Stimulated activated naive CD8-positive, alpha-beta T cell treated with anti-CD3 and anti-CD28 coated beads, Interleukin-15, amount 100 ng/mL, for 72 hours (primary cell): ENCODE data around the gene MYO7B.
A peak's percentile ranks its signal among the peaks of the same experiment; 100 is the strongest.

Experiments used
- ATAC-seq: fragments of 150-1000 bp; cut with Tn5 transposase; 2 replicates; pipeline ENCODE4 v1.10.0; 2021; ENCODE audit warnings: mild to moderate bottlenecking, moderate library complexity
- DNase-seq, 2 donors: peaks; one replicate each; pipeline ENCODE4 v3.0.0; 2021 to 2022
- H3K27ac Mint-ChIP-seq, 2 donors: one replicate each; pipeline ENCODE4 v1.8.0; 2022; ENCODE audit warnings: mild to moderate bottlenecking in 2 of 2, mixed read lengths in 2 of 2, moderate library complexity in 2 of 2
- H3K27me3 Mint-ChIP-seq: one replicate; pipeline ENCODE4 v1.8.0; 2022; ENCODE audit warnings: mixed read lengths
- H3K4me1 Mint-ChIP-seq: one replicate; pipeline ENCODE4 v1.8.0; 2022; ENCODE audit warnings: mild to moderate bottlenecking, mixed read lengths
- H3K4me3 Mint-ChIP-seq, 2 donors: one replicate each; pipeline ENCODE4 v1.8.0; 2022; ENCODE audit warnings: mild to moderate bottlenecking in 2 of 2, mixed read lengths in 2 of 2, moderate library complexity in 1 of 2
- H3K9me3 Mint-ChIP-seq, 2 donors: one replicate each; pipeline ENCODE4 v1.8.0; 2022; ENCODE audit warnings: mixed read lengths in 2 of 2

The MYO7B gene

DNA sequence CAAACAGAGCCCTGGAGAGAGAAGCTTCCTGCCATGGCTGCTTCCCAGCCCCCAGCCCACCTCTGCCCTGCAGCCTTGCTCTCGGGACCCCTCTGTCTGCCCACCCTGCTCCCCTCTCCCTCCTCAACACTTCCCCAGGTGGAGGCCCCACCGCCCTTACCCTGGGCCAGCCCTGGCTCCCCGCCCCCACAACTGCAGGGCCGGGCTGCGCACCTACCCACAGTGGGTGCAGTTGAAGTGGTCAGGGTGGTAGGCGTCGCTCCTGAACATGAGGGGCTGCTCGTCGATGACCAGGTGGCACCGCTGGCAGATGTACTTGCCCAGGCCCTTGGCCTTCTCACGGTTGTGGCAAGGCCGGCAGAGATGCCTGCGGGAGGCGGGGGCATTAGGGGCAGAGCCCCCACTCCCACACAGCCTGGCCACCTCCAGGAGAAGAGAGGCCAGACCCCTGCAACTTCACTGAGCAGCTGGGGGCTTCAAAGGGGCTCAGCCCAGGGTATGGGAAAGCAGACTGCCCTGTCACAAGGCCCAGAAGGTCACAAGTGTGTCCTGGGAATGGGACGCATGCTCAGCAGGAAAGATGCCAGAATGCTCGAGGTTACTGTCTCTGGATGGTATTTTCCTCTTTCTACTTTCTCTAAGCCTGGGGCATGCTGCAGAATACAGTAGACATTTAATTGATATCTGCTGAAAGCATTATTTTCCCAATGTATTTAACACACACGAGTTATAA, 107.4 kb downstream of the MYO7B start:
- DNase-seq = no peak
- peak overlapping the region; percentile 75 to 85 for H3K4me3 Mint-ChIP-seq
- no peaks in the 10 kb centered on the region for H3K27me3 Mint-ChIP-seq
- peak overlapping the region; percentile 86 to 95 for H3K27ac Mint-ChIP-seq
- H3K4me1 Mint-ChIP-seq = peaks cover 72% of the 10 kb centered on the region
- ATAC-seq = peak; percentile 10
- no peaks in the 10 kb centered on the region for H3K9me3 Mint-ChIP-seq

DNA sequence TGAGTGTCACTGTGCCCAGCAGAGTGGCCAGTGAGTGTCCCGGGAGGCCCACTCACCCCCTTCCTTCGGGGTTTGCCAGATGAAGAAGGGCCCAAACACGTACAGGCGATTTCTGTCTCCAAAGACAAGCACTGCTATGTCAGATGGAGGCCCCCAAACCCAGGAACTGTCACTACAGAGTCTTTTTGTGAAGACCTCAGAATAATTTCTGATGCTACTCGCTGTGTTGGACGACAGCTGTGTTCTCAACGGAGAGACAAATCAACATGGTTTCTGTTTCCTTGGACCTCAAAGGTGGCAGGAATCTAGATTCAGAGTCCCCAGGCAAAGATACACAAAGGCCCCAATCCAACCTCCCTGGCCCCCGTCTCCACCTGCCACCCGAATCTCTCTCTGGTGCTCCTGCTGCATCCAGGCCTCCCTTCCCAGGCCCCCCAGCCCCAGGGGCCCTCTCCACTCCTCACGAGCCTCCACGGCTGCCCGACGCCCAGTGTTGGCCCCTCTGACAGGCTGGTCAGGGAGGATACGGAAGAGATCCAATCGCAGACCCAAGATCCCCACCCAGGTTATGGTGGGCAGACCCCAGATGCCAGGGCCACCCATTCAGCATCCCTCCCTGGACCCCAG, 108.1 kb downstream of the MYO7B start:
- Mint-ChIP-seq H3K27ac (no peak overlapping the region), H3K4me1 (peaks cover 72% of the 10 kb centered on the region), H3K9me3 (no peaks in the 10 kb centered on the region)

GRCh38 chr2:127644066-127645025, 108.9 kb downstream of the MYO7B start:
- H3K4me3 Mint-ChIP-seq = peak overlapping the region in 1 of 2 donors; percentile 27
- ATAC-seq = no peak
- no peaks in the 10 kb centered on the region for H3K9me3 Mint-ChIP-seq
- no peaks in the 10 kb centered on the region for H3K27me3 Mint-ChIP-seq
- H3K4me1 Mint-ChIP-seq = peaks cover 72% of the 10 kb centered on the region
- DNase-seq = no peak
- peak overlapping the region in 1 of 2 donors; percentile 82 for H3K27ac Mint-ChIP-seq

More for the DNA sequence above, 108.1 kb downstream of the MYO7B start:
- DNase-seq (no peak), ATAC-seq (no peak)
- Mint-ChIP-seq H3K4me3 (peak overlapping the region in 1 of 2 donors; percentile 27), H3K27me3 (no peaks in the 10 kb centered on the region)

DNA sequence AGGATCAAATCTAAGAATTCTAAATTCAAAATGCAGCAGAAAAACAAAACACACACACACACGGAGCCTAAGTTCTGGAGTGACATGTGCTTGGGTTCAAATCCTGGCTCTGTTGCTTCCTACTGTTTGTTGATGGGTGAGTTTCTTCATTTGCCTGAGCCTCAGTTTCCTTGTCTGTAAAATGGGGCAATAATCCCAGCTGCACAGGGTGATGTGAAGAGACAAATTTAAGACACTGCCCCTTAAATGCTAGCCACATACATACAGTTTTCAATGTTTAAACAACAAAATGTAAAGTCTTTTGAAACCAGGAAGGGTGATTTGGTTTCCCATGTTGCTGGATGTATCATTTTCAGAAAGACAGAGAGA, 109.5 kb downstream of the MYO7B start:
- no peaks in the 10 kb centered on the region for H3K9me3 Mint-ChIP-seq
- ATAC-seq = no peak
- H3K4me1 Mint-ChIP-seq = peaks cover 72% of the 10 kb centered on the region
- no peak overlapping the region for H3K27ac Mint-ChIP-seq
- H3K4me3 Mint-ChIP-seq = no peak overlapping the region
- DNase-seq = no peak
- no peaks in the 10 kb centered on the region for H3K27me3 Mint-ChIP-seq

DNA sequence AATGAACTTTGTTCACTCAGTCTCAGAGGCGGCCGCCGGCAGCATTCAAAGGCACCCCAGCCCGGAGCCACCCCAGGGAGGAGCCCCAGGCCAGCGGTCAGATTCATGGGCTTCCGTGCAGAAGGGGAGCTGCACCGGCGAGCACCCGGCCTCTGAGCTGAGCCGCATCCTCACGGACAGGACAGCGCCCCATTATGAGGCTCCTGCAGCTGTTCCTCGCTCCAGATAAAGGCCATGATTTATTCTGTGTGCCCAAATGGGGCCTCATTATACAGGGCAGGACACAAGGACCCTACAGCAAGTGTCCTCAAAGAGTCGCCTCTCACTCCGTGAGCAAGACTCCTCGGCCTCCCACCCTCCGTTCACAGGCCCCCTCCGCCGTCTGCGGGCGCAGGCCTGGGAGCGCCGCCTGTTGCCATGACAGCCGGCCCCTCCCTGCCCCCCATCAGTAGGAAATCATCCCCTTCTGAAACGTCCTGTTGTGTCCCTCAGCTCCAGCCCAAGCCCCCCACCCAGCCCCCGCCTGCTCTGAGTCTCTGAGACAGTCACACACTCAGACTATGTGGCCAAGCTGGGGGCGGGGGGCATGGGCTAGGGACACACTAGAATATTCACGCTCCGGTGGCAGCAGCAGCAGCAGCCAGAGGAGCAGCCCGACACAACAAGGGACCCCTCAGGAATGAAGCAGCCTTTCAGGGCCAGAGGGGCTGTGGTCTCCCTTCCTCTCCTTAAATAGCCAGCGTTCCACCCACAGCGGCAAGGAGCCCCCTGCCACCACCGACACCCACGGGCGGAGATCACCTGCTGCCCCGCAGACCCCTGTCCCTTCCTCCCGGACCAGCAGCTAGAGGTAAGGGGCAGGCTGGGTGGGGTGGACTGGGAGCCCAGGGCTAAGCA, 110.2 kb downstream of the MYO7B start, which contains the start of gene GPR17:
GPR17 (plus strand) TSS at position 759 of the 897 bp plus-strand sequence. CDS start 4,583 bp downstream, outside the sequence.
- no peaks in the 10 kb centered on the region for H3K9me3 Mint-ChIP-seq
- no peak for DNase-seq
- H3K27ac Mint-ChIP-seq = peak within 1 kb of the TSS in 1 of 2 donors; percentile 61
- no peaks in the 10 kb centered on the region for H3K27me3 Mint-ChIP-seq
- H3K4me3 Mint-ChIP-seq = no peak within 1 kb of the TSS
- no peak for ATAC-seq
- H3K4me1 Mint-ChIP-seq = peaks cover 66% of the 10 kb centered on the region

DNA sequence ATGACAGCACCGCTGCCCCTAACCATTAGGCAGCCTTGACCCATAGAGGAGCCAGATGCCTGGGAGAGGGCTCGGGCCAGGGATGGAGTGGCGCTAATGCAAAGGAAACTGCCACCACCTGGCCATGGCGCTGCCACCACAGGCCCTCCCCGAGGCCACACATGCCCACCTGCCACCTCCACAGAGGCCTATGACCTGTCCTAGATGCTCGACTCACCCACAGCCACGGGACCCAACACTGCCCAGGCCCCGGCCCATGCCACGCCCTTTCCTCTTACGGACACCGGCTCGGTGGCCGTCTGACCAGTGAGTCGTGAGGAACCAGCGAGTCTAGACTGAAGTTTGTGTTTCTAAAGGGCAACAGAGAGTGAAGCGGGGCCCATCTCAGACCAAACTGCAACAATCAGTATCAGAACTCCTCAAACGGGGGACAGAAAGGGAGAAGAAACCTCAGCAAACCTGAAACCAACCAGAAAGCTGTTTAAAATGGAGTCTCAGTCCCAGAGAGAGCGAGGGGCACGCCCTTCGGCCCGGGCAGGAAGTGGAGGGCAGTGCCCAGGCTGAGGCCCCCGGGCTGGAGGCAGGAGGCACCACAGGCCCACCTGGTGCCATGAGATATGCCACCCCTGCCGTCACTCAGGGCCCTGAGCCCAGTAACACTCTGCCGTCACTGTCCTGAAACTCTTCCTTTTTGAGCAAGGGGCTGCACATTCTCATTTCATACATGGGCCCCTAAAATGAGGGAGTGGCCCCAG, 111.2 kb downstream of the MYO7B start:
- Mint-ChIP-seq H3K9me3 (no peaks in the 10 kb centered on the region), H3K27ac (peak overlapping the region in 1 of 2 donors; percentile 61), H3K4me3 (no peak overlapping the region), H3K4me1 (peaks cover 56% of the 10 kb centered on the region), H3K27me3 (no peaks in the 10 kb centered on the region)
- DNase-seq = no peak
- ATAC-seq = no peak

DNA sequence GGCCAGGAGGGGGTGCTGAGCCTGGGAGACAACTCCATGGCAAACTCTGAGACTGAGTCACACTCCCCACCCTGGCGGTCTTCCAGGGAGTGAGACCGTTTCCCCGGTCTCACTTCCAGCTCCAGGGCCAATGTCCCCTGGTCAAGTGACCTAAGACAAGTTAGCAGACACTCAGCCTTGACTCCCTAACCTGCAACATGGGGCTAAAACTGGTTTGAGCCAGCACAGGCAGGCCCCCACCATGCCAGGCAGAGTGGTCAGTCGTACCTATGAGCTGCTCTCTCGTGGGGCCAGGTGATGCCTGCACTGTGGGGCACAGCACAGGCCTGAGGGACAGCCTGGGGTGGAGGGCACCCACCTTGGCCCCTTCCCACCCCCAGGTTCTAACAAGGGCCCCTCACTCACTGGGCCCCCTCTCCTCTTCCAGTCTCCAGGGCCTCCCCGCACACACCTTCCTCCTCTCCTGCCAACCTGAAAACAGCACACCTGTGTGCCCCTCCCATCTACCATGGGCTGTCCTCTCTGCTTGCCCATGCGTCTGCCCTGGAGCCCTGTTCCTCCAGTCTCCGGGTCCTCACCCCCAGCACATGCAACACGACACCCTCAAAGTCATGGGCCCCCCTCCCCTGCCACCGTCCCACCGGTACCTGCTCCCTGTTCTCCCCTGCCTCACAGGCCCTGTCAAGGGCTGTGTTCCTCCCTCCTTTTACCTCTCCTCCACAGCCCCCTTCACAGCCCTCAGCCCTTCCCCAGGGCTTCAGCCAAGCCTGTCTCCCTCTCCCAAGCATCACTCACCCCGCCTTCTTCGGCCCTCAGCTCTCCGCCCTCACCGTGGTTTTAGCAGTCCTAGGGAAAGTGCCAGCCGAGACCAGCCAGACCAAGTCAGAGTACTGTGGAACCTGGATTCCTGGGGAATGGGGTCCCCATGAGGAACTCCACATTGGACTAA, 112.0 kb downstream of the MYO7B start:
- H3K4me3 Mint-ChIP-seq = no peak overlapping the region
- H3K27me3 Mint-ChIP-seq = no peaks in the 10 kb centered on the region
- ATAC-seq (peak; percentile 23), DNase-seq (no peak)
- peaks cover 47% of the 10 kb centered on the region for H3K4me1 Mint-ChIP-seq
- H3K9me3 Mint-ChIP-seq = no peaks in the 10 kb centered on the region
- H3K27ac Mint-ChIP-seq = no peak overlapping the region

- Mint-ChIP-seq H3K27me3 (no peaks in the 10 kb centered on the region), H3K4me1 (peaks cover 52% of the 10 kb centered on the region), H3K9me3 (no peaks in the 10 kb centered on the region), H3K27ac (no peak overlapping the region), H3K4me3 (no peak overlapping the region)
- ATAC-seq (no peak), DNase-seq (no peak)
Observed at GRCh38 chr2:127648321-127648720, 112.8 kb downstream of the MYO7B start.

DNA sequence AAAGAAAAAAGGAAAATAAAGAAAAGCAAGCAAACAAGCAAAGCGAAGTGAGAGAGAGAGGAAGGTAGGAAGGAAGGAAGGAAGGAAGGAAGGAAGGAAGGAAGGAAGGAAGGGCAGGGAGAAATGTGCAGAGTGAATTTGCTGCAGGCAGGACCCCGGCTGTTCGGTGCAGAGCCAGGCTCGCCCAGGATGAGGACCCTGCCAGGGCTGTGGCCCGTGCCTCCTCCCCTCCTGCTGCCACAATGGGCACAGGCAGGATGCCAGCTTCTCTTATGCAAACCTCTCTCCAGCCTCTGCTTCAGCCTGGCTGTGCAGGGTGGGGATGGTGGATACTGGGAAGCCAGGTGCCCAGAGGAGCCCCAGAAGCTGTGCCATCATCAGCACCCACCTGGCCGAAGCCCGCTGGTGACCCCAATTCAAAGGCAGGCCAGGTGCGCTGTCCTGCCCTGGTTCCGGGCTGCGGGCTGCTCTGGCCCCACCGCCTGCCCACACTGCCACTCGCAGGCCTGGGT, 113.7 kb downstream of the MYO7B start:
- H3K9me3 Mint-ChIP-seq = no peaks in the 10 kb centered on the region
- no peaks in the 10 kb centered on the region for H3K27me3 Mint-ChIP-seq
- DNase-seq = no peak
- H3K4me3 Mint-ChIP-seq = peak overlapping the region in 1 of 2 donors; percentile 27
- peak; percentile 10 for ATAC-seq
- H3K4me1 Mint-ChIP-seq = peaks cover 52% of the 10 kb centered on the region
- peak overlapping the region in 1 of 2 donors; percentile 86 for H3K27ac Mint-ChIP-seq

GRCh38 chr2:127649684-127650040, 114.2 kb downstream of the MYO7B start:
- no peaks in the 10 kb centered on the region for H3K9me3 Mint-ChIP-seq
- H3K27me3 Mint-ChIP-seq = no peaks in the 10 kb centered on the region
- ATAC-seq (peak; percentile 72), DNase-seq (peak; percentile 78 to 81)
- H3K27ac Mint-ChIP-seq = peak overlapping the region; percentile 43 to 86
- H3K4me1 Mint-ChIP-seq = peaks cover 52% of the 10 kb centered on the region
- peak overlapping the region in 1 of 2 donors; percentile 64 for H3K4me3 Mint-ChIP-seq

- no peak overlapping the region for H3K4me3 Mint-ChIP-seq
- peaks cover 52% of the 10 kb centered on the region for H3K4me1 Mint-ChIP-seq
- DNase-seq (no peak), ATAC-seq (peak; percentile 17)
- no peaks in the 10 kb centered on the region for H3K27me3 Mint-ChIP-seq
- H3K27ac Mint-ChIP-seq = no peak overlapping the region
- H3K9me3 Mint-ChIP-seq = no peaks in the 10 kb centered on the region
Observed at GRCh38 chr2:127650041-127650784, 114.7 kb downstream of the MYO7B start.

GRCh38 chr2:127650785-127651380, 115.4 kb downstream of the MYO7B start:
- DNase-seq = no peak
- Mint-ChIP-seq H3K27ac (no peak overlapping the region), H3K9me3 (no peaks in the 10 kb centered on the region), H3K4me3 (no peak overlapping the region), H3K27me3 (no peaks in the 10 kb centered on the region), H3K4me1 (peaks cover 52% of the 10 kb centered on the region)
- no peak for ATAC-seq
